HG03571 (cell line): ENCODE results near the gene NLRP1.

Experiments
- ATAC-seq: cut with Tn5 transposase; IDR thresholded peaks from one replicate; pipeline ENCODE4 v1.9.1; 2021; ENCODE audit not compliant: unreplicated experiment

Gene NLRP1

GRCh38 chr17:5480962-5481361 is 103.3 kb downstream of the NLRP1 start:
- ATAC-seq: no peak

GRCh38 chr17:5478992-5479391 is 105.3 kb downstream of the NLRP1 start:
- ATAC-seq: no peak

- no peak for ATAC-seq
These were observed 110.4 kb downstream of the NLRP1 start for GRCh38 chr17:5473906-5474305.

GRCh38 chr17:5472511-5472910 is 111.8 kb downstream of the NLRP1 start:
- ATAC-seq: no peak

GRCh38 chr17:5468075-5468473 is 116.2 kb downstream of the NLRP1 start:
- ATAC-seq: no peak

GRCh38 chr17:5467416-5467815 is 116.9 kb downstream of the NLRP1 start:
- ATAC-seq: no peak

- no peak for ATAC-seq
These were observed 118.0 kb downstream of the NLRP1 start for GRCh38 chr17:5466295-5466694.

- ATAC-seq: no peak
These were observed 119.4 kb downstream of the NLRP1 start for GRCh38 chr17:5464717-5465507.
